HG02870 (cell line): Measurements from ENCODE around the gene EXOC6B.
"Not testable (repeated sequence)": the region's sequence is repeated elsewhere in the genome, so short reads cannot be mapped to it uniquely, and the experiment has no call there.

ENCODE experiments used
- ATAC-seq: cut with Tn5 transposase; IDR thresholded peaks from one replicate; pipeline ENCODE4 v1.9.1; 2021; ENCODE audit warnings: mild to moderate bottlenecking, moderate library complexity; ENCODE audit not compliant: unreplicated experiment

The EXOC6B gene

GRCh38 chr2:72685638-72686213, 140.1 kb downstream of the EXOC6B start:
- ATAC-seq, result no peak

- ATAC-seq, result no peak
These were observed 143.8 kb downstream of the EXOC6B start for GRCh38 chr2:72682061-72682460.

GRCh38 chr2:72681016-72681995, 144.5 kb downstream of the EXOC6B start:
- no peak for ATAC-seq

GRCh38 chr2:72678024-72678423, 147.8 kb downstream of the EXOC6B start:
- ATAC-seq, result no peak

GRCh38 chr2:72676341-72677025, 149.3 kb downstream of the EXOC6B start:
- ATAC-seq, result no peak

- no peak for ATAC-seq
These were observed 150.6 kb downstream of the EXOC6B start for GRCh38 chr2:72674982-72675915.

- no peak for ATAC-seq
These were observed 152.6 kb downstream of the EXOC6B start for GRCh38 chr2:72673279-72673678.

- no peak for ATAC-seq
These were observed 156.7 kb downstream of the EXOC6B start for GRCh38 chr2:72669121-72669520.

GRCh38 chr2:72668647-72669046, 157.2 kb downstream of the EXOC6B start:
- ATAC-seq, result no peak

GRCh38 chr2:72665448-72665847, 160.4 kb downstream of the EXOC6B start:
- ATAC-seq, result no peak

- ATAC-seq, result no peak
These were observed 163.8 kb downstream of the EXOC6B start for GRCh38 chr2:72661985-72662384.

GRCh38 chr2:72649810-72650209, 176.0 kb downstream of the EXOC6B start:
- ATAC-seq, result no peak

- ATAC-seq, result not testable (repeated sequence)
These were observed 184.6 kb downstream of the EXOC6B start for GRCh38 chr2:72641221-72641620.

GRCh38 chr2:72638600-72639211, 187.1 kb downstream of the EXOC6B start:
- ATAC-seq, result no peak

- ATAC-seq, result no peak
These were observed 189.6 kb downstream of the EXOC6B start for GRCh38 chr2:72636210-72636609.

- no peak for ATAC-seq
These were observed 195.1 kb downstream of the EXOC6B start for GRCh38 chr2:72630767-72631166.

GRCh38 chr2:72629062-72629461, 196.8 kb downstream of the EXOC6B start:
- ATAC-seq, result no peak

- ATAC-seq, result no peak
These were observed 198.8 kb downstream of the EXOC6B start for GRCh38 chr2:72627083-72627482.

GRCh38 chr2:72625366-72625765, 200.5 kb downstream of the EXOC6B start:
- no peak for ATAC-seq

- no peak for ATAC-seq
These were observed 202.4 kb downstream of the EXOC6B start for GRCh38 chr2:72623481-72623880.
